Frontal cortex (tissue), 4 donors: ENCODE results near the gene CLUH. TPM values are rescaled to one million over a fixed set of nuclear protein-coding genes. Genes with fewer than 3 reads are reported as not detected.
"Not testable (repeated sequence)": the region's sequence is repeated elsewhere in the genome, so short reads cannot be mapped to it uniquely, and the experiment has no call there.

ENCODE experiments used
- DNase-seq, 2 donors: peaks; one replicate each; pipeline ENCODE4 v3.0.0; 2012; ENCODE audit warnings: low spot score in 2 of 2
- FAIRE-seq: peaks from 2 replicates; lab custom pipeline; 2012; peaks lifted over from hg19 to GRCh38; lab: Jason Lieb, UNC
- total RNA-seq: library from RNA; depleted of rRNA; stranded (reverse); fragments of >200 nt; gene quantifications from one replicate; pipeline ENCODE4 v1.2.3, GENCODE V29; 2014
- donor health status: control.
- donor health status: control.
- donor health status: control.

Gene CLUH
- total RNA-seq, 1 donor from 2014 or later = 24.1 TPM

- FAIRE-seq = no peak
- no peak for DNase-seq
These were observed 8.0 kb downstream of the CLUH start for GRCh38 chr17:2703606-2704005.

- DNase-seq (peak in 1 of 2 donors; percentile 8), FAIRE-seq (no peak)
These were observed 8.4 kb downstream of the CLUH start for GRCh38 chr17:2703181-2703580.

DNA sequence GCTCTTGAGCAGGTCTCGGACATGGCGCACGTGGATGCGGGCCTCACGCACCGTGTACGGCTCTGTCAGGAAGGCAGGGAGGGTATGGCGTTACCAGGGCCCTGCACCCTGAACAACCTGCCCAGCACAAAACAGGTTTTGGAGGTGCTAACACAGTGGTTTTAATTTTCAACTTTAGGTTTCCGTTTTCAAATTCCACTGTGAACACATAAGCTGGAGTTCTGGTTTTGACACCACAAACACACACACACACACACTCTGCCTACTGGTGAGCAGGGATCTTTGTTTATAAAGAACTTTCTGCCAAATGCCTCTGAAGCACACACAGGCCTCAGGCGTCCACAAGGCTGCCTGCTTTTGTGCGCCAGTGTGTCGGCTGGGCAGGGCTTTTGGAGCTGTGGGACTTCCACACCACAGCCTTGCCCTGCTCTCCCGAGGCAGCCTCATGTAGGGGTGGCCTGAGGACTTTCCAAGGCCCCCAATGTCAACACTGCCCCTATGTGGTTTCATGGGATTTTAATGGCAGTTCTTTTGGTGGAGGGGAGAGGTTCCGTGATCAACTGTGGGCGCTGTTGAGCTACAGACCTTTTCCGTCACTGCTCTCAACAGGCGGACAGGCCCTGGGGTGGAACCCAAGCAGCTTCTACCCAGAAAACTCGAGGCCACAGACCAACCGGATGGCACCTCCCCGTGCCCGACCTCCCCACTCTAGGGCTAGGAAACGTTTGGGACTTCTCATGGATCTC, 9.4 kb downstream of the CLUH start:
- FAIRE-seq (no peak), DNase-seq (peak; percentile 23 to 37)

- FAIRE-seq (no peak), DNase-seq (peak in 1 of 2 donors; percentile 24)
These were observed 10.2 kb downstream of the CLUH start for GRCh38 chr17:2701161-2701995.

GRCh38 chr17:2700491-2701141, 10.9 kb downstream of the CLUH start:
- FAIRE-seq = no peak
- no peak for DNase-seq

- no peak for FAIRE-seq
- DNase-seq = peak in 1 of 2 donors; percentile 32
These were observed 11.5 kb downstream of the CLUH start for GRCh38 chr17:2700030-2700490.

DNA sequence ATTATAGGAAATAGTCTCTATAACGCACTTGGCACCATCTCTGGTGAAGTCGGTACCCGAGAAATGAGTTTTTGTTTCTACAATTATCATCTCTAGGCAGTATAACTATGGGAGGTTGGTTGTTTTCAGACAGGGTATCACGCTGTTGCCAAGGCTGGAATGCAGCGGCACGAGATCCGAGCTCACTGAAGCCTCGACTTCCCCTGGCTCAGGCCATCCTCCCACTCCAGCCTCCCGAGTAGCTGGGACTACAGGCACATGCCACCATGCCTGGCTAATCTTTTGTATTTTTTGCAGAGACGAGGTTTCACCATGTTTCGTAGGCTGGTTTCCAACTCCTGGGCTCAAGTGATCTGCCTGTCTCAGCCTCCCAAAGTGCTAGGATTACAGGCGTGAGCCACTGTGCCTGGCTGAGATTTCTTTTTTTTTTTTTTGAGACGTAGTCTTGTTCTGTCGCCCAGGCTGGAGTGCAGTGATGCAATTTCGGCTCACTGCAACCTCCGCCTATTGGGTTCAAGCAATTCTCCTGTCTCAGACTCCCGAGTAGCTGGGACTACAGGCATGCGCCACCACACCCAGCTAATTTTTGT, 12.3 kb downstream of the CLUH start:
- FAIRE-seq, DNase-seq: not testable (repeated sequence)

DNA sequence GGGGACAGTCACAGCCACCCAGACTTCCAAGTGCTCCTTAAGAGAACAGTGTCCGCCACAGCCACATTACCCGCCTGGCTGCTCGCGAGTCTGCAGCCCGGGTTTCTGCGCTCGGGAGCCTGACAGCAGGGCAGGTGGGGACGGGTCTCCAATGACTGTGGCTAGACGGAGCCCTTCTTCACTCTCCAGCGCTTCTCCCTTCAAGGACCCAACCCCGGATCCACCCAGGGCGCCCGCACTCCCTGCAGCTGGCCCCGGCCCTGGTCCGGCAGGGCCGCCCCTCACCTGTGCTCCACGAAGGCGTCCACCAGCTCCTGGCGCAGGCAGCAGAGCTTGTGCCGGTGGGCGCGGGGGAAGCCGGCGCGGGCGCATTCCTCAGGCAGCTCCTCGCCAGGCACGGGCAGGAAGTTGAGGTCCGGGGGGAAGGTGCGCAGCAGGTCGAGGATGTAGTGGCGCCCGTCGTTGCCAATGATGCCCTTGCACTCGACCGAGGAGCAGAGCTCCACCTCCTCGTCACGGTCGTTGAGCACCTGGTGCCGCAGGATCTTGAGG, 13.9 kb downstream of the CLUH start:
- peak in 1 of 2 donors; percentile 37 for DNase-seq
- no peak for FAIRE-seq

DNA sequence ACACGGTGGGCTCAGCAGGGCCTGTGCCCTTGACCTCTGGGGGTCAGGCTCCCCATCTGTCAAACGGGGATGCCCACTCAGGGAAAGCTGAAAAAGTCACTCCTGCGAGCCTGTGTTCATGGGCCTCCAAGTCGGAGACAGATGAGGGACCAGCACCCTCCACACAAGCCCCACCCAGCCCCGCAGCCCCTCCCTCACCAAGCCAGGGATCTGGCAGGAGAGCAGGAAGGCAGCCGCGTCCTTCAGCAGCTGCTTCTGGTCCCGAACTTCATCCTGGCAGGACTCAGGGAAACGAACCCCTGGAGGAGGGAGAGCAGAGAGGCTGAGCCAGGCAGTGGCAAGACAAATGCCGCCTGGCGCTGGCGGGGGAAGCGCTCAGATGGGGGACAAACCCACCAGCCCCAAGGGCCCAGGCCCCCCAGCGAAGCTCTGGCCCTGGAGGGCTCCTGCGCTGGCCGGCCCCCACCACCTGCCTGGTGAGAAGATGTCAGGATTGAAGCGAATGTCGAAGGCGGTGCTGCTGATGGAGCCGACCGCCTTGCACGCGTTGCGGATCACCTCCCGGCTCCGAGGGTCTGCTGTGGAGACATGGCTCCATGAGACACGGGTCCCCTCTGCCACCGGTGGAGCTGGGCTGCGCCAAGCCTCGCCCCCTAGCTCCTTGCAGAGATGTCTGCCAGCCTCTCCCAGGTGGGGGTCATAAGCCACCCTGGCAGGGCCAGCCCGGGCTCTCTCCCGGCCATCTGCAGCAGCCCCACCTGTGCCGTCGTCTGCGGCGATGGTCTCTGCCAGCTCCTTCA, 15.4 kb downstream of the CLUH start:
- DNase-seq (peak in 1 of 2 donors; percentile 32), FAIRE-seq (no peak)

DNA sequence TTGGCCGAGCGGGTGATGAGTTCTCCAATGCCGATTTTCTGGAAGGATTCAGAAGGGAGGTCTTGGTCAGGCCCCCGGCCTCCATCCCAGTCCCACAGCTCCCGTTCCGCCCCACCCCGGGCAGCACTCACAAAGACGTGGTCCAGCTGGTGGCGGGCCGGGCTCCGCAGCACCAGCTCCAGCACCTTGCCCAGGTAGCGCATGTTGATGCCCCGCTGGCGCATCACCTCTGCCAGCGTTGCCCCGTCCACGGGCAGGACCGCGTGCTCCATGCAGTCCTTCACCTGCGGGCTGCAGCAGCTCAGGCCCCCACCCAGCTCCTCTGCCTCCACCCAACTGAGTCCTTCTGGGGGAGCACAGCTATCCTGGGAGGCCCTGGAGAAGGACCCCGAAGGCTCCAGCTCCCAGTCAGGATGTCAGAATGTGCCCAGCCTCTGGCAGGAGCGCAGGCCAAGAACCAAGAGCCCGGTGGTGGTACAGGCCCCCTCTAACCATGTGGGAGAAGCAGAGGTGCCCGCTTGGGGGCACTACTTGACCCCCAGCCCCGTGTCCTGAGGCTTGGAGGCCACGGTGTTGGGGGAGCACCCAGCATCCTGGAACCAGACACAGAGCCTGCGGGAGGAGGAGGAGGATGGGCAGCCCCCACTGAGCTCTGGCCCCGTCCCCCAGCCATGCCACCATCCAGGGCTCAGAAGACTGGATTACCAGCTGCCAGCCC, 16.2 kb downstream of the CLUH start:
- FAIRE-seq = no peak
- DNase-seq = peak; percentile 17 to 35

DNA sequence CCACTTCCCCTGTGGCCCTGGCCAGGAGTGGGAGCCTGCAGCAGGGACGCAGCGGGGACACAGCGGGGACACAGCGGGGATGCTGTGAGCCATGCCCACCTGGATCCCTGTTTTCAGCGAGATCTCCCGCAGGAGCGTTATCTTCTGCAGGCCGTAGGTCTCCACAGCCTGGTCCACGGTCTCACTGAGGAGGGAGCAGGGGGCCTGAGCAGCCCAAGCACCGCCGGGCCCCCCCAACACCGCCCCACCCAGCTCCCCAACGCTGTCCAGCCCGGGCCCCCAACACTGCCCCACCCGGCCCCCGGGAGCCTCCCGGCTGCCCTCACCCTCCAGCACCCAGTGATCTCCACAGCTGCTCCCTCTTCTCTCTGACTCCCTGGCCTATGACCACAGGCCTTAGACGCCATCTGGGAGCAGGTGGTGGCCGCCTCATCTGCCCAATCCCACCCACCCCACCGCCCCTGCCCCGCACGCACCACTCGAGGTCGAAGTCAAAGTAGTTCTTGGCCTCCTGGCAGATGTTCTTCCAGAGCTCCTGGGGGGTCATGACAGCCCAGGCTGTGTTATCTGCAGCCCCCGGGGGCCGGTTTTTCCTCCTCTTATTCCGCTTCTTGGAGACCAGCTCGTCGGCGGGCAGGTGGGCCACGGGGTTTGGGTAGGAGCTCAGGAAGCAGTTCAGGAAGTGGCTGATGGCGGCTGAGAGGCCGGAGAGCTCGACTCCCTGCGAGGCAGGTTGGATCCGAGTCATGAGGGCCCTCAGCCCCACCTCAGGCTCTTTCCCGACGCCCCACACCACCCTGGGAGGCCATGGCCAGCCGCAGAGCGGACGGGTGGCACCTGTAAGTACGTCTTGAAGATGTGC, 17.0 kb downstream of the CLUH start:
- DNase-seq = peak in 1 of 2 donors; percentile 25
- no peak for FAIRE-seq

- FAIRE-seq = no peak
- DNase-seq = peak in 1 of 2 donors; percentile 24
These were observed 17.8 kb downstream of the CLUH start for GRCh38 chr17:2693561-2694380.

GRCh38 chr17:2692781-2693135, 18.8 kb downstream of the CLUH start:
- FAIRE-seq (no peak), DNase-seq (peak in 1 of 2 donors; percentile 28)

DNA sequence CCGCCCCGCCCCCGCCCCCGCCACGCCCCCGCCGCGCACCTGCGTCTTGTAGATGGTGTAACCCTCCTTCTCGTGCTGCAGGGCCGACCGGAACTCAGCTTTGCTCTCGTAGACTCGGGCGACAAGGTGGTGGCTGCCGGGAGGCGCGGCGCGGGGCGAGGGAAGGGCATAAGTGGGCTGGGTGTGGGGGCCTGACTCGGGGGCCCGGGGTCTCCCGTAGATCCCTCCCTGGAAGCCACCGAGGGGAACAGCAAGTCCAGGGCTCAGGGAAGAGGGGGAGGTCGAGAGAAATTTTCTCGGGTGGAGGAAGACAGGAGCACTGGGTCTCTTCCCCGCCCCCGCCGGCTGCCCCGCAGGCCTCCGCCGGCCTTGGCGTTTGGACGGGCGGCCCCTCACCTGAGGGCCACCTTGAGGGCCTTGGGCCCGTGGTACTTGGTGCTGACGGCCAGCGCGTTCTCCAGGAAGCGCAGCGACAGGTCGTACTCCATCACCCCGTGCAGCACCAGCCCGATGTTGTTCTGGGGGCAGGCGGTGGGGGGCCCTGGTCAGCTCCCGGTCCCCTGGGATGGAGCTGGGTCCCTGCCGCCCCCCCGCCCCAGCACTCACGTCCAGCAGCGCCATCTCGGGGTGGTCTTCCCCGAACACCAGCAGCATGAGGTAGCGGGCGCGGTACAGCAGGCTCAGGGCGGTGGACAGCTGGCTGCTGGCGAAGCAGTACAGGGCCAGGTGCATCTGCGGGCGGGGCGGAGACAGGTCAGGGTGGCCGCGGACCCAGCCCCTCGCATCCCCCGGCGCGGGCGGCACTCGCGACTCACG, 19.4 kb downstream of the CLUH start:
- DNase-seq (peak in 1 of 2 donors; percentile 26), FAIRE-seq (no peak)

DNA sequence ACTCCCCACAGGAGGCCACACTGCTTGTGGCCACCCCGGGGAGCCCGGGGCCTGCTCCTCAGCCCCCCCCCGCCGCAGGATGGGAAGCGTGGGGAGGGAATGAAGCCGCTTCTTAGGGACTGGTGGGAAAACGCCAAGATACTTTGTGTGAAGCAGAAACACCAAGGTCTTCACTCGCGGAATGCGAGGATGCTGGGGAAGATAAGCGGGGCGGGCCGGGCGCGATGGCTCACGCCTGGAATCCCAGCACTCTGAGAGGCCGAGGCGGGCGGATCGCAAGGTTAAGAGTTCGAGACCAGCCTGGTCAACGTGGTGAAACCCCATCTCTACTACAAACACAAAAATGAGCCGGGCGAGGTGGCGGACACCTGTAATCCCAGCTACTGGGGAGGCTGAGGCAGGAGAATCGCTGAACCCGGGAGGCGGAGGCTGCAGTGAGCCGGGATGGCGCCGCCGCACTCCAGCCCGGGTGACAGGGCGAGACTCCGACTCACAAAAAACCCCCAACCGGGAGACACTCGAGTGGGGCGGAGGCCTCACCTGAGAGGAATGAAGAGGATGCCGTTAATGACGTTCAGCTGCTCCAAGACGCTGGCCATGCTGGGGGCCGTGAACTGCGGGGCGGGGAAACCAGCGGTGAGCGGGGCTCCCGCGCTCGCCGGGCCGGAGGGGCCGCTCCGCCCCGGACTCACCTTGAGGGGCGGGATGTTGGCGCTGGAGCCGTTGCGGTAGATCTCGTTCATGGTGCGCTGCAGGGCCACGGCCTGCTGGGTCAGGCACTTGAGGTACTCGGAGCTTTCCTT, 20.3 kb downstream of the CLUH start:
- FAIRE-seq = no peak
- DNase-seq = no peak
